HG03354 (cell line): Measurements from ENCODE around the gene PRKCB.
A peak's percentile ranks its signal among the peaks of the same experiment; 100 is the strongest.
"Not testable (repeated sequence)": the region's sequence is repeated elsewhere in the genome, so short reads cannot be mapped to it uniquely, and the experiment has no call there.

Experiments
- ATAC-seq: cut with Tn5 transposase; IDR thresholded peaks from one replicate; pipeline ENCODE4 v1.9.1; 2021; ENCODE audit warnings: mild to moderate bottlenecking; ENCODE audit not compliant: unreplicated experiment, poor library complexity, severe bottlenecking

The PRKCB gene

GRCh38 chr16:24062270-24062817 is 226.6 kb downstream of the PRKCB start:
- no peak for ATAC-seq

GRCh38 chr16:24069036-24069590 is 233.3 kb downstream of the PRKCB start:
- ATAC-seq, result no peak

GRCh38 chr16:24070851-24071250 is 235.1 kb downstream of the PRKCB start:
- peak; percentile 64 for ATAC-seq

- ATAC-seq, result no peak
Measured at GRCh38 chr16:24071666-24072360, 236.0 kb downstream of the PRKCB start.

- no peak for ATAC-seq
Measured at GRCh38 chr16:24073321-24073720, 237.5 kb downstream of the PRKCB start.

GRCh38 chr16:24074574-24074973 is 238.8 kb downstream of the PRKCB start:
- ATAC-seq, result no peak

- no peak for ATAC-seq
Measured at GRCh38 chr16:24075302-24075701, 239.5 kb downstream of the PRKCB start.

GRCh38 chr16:24075931-24076716 is 240.3 kb downstream of the PRKCB start:
- peak; percentile 56 for ATAC-seq

- ATAC-seq, result no peak
Measured at GRCh38 chr16:24077292-24077691, 241.5 kb downstream of the PRKCB start.

GRCh38 chr16:24077966-24078365 is 242.2 kb downstream of the PRKCB start:
- ATAC-seq, result no peak

GRCh38 chr16:24085666-24086065 is 249.9 kb downstream of the PRKCB start:
- ATAC-seq, result no peak

- no peak for ATAC-seq
Measured at GRCh38 chr16:24087891-24088410, 252.2 kb downstream of the PRKCB start.

- no peak for ATAC-seq
Measured at GRCh38 chr16:24088767-24089166, 253.0 kb downstream of the PRKCB start.

GRCh38 chr16:24091125-24091524 is 255.3 kb downstream of the PRKCB start:
- no peak for ATAC-seq

GRCh38 chr16:24093049-24093448 is 257.3 kb downstream of the PRKCB start:
- ATAC-seq, result no peak

- ATAC-seq, result no peak
Measured at GRCh38 chr16:24094660-24095059, 258.9 kb downstream of the PRKCB start.

GRCh38 chr16:24098896-24099295 is 263.1 kb downstream of the PRKCB start:
- ATAC-seq, result no peak

GRCh38 chr16:24101431-24101830 is 265.6 kb downstream of the PRKCB start:
- ATAC-seq, result no peak

GRCh38 chr16:24102209-24102660 is 266.5 kb downstream of the PRKCB start:
- no peak for ATAC-seq

- not testable (repeated sequence) for ATAC-seq
Measured at GRCh38 chr16:24105471-24105870, 269.7 kb downstream of the PRKCB start.
